Measurements from ENCODE around the gene LRIG1. TPM values are rescaled to one million over a fixed set of nuclear protein-coding genes. Genes with fewer than 3 reads are reported as not detected.

LRIG1 gene
- total RNA-seq, 1 experiment from 2014 or later, result 24.1 TPM

DNA sequence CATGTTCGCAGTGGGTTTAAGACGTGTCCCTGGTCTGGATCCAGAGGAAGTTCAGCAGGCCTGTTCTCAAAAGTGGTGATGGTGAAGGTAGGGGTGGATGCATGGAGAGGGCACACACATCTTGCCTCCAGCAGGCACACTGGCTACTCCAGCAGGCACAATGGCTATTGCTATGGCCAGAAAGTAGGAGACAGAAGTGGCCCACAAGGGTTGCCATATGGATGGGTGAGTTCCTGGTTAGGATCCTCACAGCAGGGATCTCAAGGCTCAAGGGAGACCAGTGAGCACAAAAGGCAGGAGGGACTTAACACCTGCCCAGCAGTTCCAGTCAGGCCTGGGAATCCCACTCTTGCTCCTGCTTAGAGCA lies 107.9 kb downstream of the LRIG1 start:
- DNase-seq (ENCODE audit: low spot score), result no peak
- H3K9me3 ChIP-seq (ENCODE audit: low read depth, low read length, poor library complexity, severe bottlenecking), result no peaks in the 10 kb centered on the region
- CTCF ChIA-PET, result no interaction called here
- TF ChIP-seq EZH2 (IDR thresholded peaks at IDR 0.05; ENCODE audit: borderline replicate concordance, low read depth, low read length, poor library complexity, severe bottlenecking), result no peak
- TF ChIP-seq, protein P1, sequence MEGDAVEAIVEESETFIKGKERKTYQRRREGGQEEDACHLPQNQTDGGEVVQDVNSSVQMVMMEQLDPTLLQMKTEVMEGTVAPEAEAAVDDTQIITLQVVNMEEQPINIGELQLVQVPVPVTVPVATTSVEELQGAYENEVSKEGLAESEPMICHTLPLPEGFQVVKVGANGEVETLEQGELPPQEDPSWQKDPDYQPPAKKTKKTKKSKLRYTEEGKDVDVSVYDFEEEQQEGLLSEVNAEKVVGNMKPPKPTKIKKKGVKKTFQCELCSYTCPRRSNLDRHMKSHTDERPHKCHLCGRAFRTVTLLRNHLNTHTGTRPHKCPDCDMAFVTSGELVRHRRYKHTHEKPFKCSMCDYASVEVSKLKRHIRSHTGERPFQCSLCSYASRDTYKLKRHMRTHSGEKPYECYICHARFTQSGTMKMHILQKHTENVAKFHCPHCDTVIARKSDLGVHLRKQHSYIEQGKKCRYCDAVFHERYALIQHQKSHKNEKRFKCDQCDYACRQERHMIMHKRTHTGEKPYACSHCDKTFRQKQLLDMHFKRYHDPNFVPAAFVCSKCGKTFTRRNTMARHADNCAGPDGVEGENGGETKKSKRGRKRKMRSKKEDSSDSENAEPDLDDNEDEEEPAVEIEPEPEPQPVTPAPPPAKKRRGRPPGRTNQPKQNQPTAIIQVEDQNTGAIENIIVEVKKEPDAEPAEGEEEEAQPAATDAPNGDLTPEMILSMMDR (conservative IDR thresholded peaks at IDR 0.05; ENCODE audit: low read depth, low read length), result no peak
- intact Hi-C loops (cut with micrococcal nuclease; ENCODE audit: unreplicated experiment), result no loop called here
- H3K27me3 ChIP-seq (replicated peaks; ENCODE audit: insufficient read depth, low read depth, low read length, poor library complexity), result no peaks in the 10 kb centered on the region
- peaks cover 3% of the 10 kb centered on the region for H3K36me3 ChIP-seq (ENCODE audit: insufficient read depth, low read length, poor library complexity, severe bottlenecking)
- BruUV-seq (replicated peaks), result no TSS peak
- POLR2A ChIA-PET (ENCODE audit: low non-redundant PET), result no interaction called here
- H3K27ac ChIP-seq (ENCODE audit: low read depth, low read length, poor library complexity, severe bottlenecking), result no peak overlapping the region
- no peak overlapping the region for H3K4me3 ChIP-seq (ENCODE audit: low read depth, low read length, poor library complexity, severe bottlenecking)
- peaks cover 1% of the 10 kb centered on the region for H3K4me1 ChIP-seq (ENCODE audit: insufficient read depth, low read length, poor library complexity, severe bottlenecking)

DNA sequence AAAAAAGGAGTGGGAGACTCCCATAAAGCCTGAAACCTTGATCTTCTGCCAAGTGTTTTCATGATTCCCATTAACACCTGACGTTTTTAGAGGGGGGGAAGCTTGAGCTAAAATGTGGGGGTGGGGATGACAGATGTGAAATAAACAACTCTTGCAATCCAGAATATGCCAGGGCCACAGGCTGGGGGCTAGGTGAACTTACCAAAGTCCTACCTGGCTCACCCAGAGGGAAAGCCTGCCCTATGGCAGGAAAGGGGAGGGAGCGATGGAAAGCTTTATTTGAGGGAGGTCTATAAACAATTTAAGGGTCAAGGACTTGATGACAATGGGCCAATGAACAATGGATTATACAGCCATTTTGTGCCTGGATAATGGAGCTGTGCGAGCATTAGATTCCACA lies 108.3 kb downstream of the LRIG1 start:
- no TSS peak for BruUV-seq (replicated peaks)
- Histone ChIP-seq H3K36me3 (ENCODE audit: insufficient read depth, low read length, poor library complexity, severe bottlenecking) (peaks cover 3% of the 10 kb centered on the region), H3K4me1 (ENCODE audit: insufficient read depth, low read length, poor library complexity, severe bottlenecking) (no peaks in the 10 kb centered on the region), H3K27me3 (replicated peaks; ENCODE audit: insufficient read depth, low read depth, low read length, poor library complexity) (no peaks in the 10 kb centered on the region), H3K9me3 (ENCODE audit: low read depth, low read length, poor library complexity, severe bottlenecking) (no peaks in the 10 kb centered on the region), H3K27ac (ENCODE audit: low read depth, low read length, poor library complexity, severe bottlenecking) (no peak overlapping the region), H3K4me3 (ENCODE audit: low read depth, low read length, poor library complexity, severe bottlenecking) (no peak overlapping the region)
- TF ChIP-seq, protein P1 (conservative IDR thresholded peaks at IDR 0.05; ENCODE audit: low read depth, low read length), result no peak
- TF ChIP-seq EZH2 (IDR thresholded peaks at IDR 0.05; ENCODE audit: borderline replicate concordance, low read depth, low read length, poor library complexity, severe bottlenecking), result no peak
- intact Hi-C loops (cut with micrococcal nuclease; ENCODE audit: unreplicated experiment), result no loop called here
- CTCF ChIA-PET, result no interaction called here
- POLR2A ChIA-PET (ENCODE audit: low non-redundant PET), result no interaction called here
- no peak for DNase-seq (ENCODE audit: low spot score)

DNA sequence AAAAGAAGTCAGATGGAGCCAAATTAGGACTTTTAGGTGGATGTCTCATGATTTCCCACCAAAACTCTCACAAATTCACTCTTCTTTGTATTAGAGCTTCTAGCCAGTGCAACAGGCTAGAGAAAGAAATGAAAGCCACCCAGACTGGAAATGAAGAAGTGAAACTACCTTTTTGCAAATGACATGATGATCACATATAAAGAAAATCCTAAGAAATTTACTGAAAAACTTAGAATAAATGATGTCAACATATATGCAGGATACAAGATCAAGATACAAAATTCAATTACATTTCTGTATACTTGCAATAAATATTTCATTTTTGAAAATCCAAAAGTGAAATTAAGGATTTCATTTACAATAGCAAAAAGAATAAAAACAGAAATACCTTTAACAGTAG lies 110.8 kb downstream of the LRIG1 start:
- intact Hi-C loops (cut with micrococcal nuclease; ENCODE audit: unreplicated experiment), result no loop called here
- POLR2A ChIA-PET (ENCODE audit: low non-redundant PET), result no interaction called here
- H3K27ac ChIP-seq (ENCODE audit: low read depth, low read length, poor library complexity, severe bottlenecking), result no peak overlapping the region
- DNase-seq (ENCODE audit: low spot score), result no peak
- no peak for TF ChIP-seq EZH2 (IDR thresholded peaks at IDR 0.05; ENCODE audit: borderline replicate concordance, low read depth, low read length, poor library complexity, severe bottlenecking)
- TF ChIP-seq, protein P1 (conservative IDR thresholded peaks at IDR 0.05; ENCODE audit: low read depth, low read length), result no peak
- H3K4me1 ChIP-seq (ENCODE audit: insufficient read depth, low read length, poor library complexity, severe bottlenecking), result no peaks in the 10 kb centered on the region
- no TSS peak for BruUV-seq (replicated peaks)
- CTCF ChIA-PET, result no interaction called here
- H3K36me3 ChIP-seq (ENCODE audit: insufficient read depth, low read length, poor library complexity, severe bottlenecking), result peaks cover 13% of the 10 kb centered on the region
- no peaks in the 10 kb centered on the region for H3K9me3 ChIP-seq (ENCODE audit: low read depth, low read length, poor library complexity, severe bottlenecking)
- H3K4me3 ChIP-seq (ENCODE audit: low read depth, low read length, poor library complexity, severe bottlenecking), result no peak overlapping the region
- no peaks in the 10 kb centered on the region for H3K27me3 ChIP-seq (replicated peaks; ENCODE audit: insufficient read depth, low read depth, low read length, poor library complexity)

Measured in A673 (cell line).